GM12801 (cell line): Measurements from ENCODE around the gene KCNQ4.

Experiments
- TF ChIP-seq, protein P1 (sequence below): IDR thresholded peaks from one replicate; pipeline ENCODE4 v1.5.1; 2011; ENCODE audit warnings: control low read depth; ENCODE audit not compliant: insufficient read length; ENCODE audit errors: extremely low read depth

Gene KCNQ4

DNA sequence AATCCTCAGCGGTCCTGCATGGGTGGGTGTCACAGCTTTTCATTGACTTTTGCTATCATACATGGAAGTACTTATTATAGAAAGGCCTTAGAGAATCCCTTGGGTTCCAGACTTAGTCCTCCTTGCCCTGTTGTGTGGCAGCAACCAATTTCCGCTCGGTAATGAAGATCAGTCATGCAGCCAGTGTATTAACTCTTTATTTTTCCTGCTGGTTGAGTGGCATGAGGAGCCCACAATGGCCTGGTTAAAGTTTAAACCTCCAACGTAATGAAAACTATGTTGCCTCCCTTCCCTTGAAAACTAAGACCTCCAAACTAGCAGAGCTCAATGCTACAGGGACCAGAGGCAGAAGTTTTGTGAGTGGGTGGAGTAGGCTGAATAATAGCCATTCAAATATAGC is 58.6 kb downstream of the KCNQ4 start:
- TF ChIP-seq, protein P1, sequence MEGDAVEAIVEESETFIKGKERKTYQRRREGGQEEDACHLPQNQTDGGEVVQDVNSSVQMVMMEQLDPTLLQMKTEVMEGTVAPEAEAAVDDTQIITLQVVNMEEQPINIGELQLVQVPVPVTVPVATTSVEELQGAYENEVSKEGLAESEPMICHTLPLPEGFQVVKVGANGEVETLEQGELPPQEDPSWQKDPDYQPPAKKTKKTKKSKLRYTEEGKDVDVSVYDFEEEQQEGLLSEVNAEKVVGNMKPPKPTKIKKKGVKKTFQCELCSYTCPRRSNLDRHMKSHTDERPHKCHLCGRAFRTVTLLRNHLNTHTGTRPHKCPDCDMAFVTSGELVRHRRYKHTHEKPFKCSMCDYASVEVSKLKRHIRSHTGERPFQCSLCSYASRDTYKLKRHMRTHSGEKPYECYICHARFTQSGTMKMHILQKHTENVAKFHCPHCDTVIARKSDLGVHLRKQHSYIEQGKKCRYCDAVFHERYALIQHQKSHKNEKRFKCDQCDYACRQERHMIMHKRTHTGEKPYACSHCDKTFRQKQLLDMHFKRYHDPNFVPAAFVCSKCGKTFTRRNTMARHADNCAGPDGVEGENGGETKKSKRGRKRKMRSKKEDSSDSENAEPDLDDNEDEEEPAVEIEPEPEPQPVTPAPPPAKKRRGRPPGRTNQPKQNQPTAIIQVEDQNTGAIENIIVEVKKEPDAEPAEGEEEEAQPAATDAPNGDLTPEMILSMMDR: no peak

DNA sequence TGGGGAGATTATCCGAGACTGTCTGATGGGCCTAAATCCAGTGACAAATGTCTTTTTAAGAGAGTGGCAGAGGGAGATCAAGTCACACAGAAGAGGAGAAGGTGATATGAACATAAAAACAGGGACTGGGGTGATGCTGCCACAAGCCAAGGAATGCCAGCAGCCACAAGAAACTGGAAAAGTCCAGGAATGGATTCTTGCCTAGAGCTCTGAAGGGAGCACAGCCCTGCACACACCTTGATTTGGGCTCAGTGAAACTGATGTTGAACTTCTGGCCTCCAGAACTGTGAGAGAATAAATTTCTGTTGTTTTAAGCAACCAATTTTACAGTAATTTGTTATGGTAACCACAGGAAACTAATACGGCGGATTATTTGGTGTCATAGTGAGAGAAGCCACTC is 59.1 kb downstream of the KCNQ4 start:
- TF ChIP-seq, protein P1: no peak

DNA sequence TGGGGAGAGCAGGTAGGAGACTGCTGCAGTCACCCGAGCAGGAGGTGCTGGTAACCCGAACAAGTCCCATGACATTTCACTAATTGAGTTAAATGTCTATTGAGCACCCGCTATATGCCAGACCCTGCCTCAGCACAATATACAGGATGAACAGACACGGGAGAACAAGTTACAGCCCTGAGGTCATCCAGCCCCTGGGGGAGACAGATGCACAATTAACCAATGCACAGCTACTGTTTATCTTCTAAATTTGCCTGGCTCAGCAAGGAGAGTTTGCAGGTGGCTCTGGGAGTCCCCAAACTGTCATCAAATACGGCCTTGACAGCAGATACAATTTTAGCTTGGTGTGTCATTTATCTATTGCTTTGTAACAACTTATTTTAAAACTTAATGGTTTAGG is 60.5 kb downstream of the KCNQ4 start:
- TF ChIP-seq, protein P1: no peak

DNA sequence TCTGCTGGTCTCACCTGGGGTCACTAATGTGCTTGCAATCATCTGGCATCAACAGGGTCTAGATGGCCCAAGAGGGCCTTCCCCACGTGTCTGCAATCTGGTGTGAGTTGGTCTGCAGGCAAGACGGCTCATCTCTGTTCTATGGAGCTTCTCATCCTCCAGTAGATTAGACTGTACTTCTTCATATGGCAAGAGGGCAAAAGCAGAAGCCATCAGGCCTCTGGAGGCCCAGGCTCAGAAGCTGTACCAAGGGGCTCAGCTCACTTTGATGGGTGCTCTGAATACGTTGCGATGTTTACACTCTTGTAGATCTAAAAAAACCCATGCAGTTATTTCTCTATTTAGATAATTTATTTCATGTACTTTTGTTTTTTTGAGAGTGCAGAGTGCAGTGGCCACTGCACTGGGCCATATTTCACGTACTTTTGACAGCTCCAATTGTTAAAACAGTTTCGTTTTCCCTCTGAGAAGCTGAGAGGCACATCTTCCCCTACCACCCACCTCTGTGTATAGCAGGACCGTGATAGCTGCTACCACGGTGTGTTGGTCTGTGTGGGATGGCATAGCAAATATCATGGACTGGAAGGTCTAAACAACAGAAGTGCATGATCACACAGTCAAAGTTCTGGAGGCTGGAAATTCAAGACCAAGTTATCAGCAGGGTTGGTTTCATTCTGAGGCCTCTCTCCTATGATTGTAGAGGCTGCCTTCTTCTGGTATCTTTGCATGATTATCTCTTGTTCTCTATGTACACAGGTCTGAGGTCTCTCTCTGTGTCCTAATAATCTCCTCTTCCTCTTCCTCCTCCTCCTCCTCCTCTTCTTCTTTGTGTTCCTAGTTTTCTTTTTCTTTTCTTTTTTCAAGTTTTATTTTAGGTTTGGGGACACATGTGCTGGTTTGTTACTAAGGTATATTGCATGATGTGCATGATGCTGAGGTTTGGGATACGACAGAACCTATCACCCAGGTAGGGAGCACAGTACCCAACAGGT is 61.6 kb downstream of the KCNQ4 start:
- TF ChIP-seq, protein P1: no peak

DNA sequence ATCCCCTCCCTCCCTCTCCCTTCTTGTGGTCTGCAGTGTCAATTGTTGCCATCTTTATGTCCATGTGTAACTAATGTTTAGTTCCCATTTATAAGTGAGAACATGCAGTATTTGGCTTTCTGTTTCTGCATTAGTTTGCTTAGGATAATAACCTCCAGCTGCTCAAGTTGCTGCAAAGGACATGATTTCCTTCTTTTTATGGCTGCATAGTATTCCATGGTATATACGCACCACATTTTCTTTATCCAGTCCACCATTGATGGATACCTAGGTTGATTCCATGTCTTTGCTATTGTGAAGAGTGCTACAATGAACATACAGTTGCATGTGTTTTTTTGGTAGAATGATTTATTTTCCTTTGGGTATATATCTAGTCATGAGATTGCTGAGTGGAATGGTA is 62.3 kb downstream of the KCNQ4 start:
- TF ChIP-seq, protein P1: no peak

DNA sequence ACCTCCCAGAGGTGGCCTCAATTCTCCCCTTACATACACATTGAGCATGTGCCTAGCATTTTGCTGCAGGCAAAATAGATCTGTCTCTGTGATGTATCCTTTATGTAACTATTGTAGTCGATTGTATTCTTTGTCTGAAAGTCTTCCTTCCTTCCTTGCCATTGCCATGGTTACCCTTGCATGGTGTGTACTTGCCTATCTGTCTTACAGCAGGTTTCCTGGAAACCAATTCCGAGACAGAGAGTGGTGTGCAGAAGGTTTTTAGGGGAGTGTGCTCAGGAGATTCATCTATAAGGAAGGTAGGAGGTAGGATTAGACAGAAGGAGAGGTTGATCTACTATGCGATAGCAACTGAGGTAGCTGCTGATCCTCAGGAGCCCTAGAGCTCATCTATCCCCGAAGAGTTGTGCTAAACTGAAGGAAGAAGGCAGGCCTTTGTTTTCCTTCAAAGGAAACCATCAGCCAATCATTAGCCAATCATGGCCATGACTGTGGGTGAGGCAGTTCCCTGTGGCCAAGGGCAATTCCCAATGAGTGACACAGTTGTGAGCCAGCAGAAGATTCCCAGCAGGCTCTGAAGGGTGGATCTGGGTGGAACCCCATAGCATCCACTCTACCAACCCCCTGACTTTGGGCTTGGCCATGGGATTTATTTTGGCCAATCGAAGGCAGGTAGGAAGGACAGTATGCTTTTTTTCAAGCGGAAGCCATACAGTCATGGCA is 63.6 kb downstream of the KCNQ4 start:
- TF ChIP-seq, protein P1: no peak

DNA sequence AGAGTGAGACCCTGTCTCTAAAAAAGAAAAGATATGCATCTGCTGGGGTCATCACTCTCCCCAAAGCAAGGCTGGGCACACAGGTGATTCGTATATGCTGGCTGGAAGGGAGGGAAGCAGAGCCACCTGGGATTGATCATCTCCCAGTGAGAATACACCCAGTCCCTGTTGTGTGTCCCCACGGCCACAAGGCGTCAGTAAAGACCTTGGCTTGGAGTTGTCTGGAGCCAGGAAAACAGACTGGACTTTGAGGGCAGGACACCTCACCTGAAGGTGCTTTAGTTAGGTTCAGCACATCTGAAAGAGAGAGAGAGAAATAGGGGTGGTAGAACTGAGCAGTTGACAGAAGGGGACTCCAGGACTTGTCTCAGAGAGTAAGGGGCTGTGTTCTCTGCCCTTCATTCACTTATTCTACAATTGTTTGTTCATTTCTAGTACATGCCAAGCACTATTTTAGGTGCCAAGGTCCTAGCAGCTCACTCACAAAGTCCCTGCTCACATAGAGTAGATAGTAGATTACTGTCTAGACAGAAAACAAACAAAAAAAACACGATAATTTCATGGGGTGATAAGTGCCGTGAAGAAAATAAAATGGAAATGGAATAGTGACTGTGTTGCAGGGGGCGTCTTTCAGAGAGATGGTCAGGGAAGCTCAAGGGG is 65.1 kb downstream of the KCNQ4 start:
- TF ChIP-seq, protein P1: no peak
